NOMO-1 treated with DMSO at 0.1 percent for 48 hours (cell line): Measurements from ENCODE around the gene AAGAB.
"Not testable (repeated sequence)": the region's sequence is repeated elsewhere in the genome, so short reads cannot be mapped to it uniquely, and the experiment has no call there.

ENCODE experiments used
- DNase-seq: peaks from one replicate; lab custom pipeline; 2025; ENCODE audit not compliant: unreplicated experiment; lab: John Stamatoyannopoulos, UW

Gene AAGAB

GRCh38 chr15:67154249-67154648 is 100.2 kb downstream of the AAGAB start:
- DNase-seq, result no peak

- not testable (repeated sequence) for DNase-seq
These were observed 101.4 kb downstream of the AAGAB start for GRCh38 chr15:67153044-67153443.

- no peak for DNase-seq
These were observed 102.0 kb downstream of the AAGAB start for GRCh38 chr15:67152429-67152828.
